ENCODE measurements around the gene KIRREL3.

KIRREL3 gene

GRCh38 chr11:126658306-126659056 lies 342.1 kb downstream of the KIRREL3 start:
- no peak for DNase-seq

GRCh38 chr11:126655807-126656128 lies 344.8 kb downstream of the KIRREL3 start:
- no peak for DNase-seq

- no peak for DNase-seq
Measured at GRCh38 chr11:126654886-126655806, 345.4 kb downstream of the KIRREL3 start.

- no peak for DNase-seq
Measured at GRCh38 chr11:126653040-126653439, 347.5 kb downstream of the KIRREL3 start.

GRCh38 chr11:126647735-126648134 lies 352.8 kb downstream of the KIRREL3 start:
- no peak for DNase-seq

GRCh38 chr11:126646701-126647557 lies 353.6 kb downstream of the KIRREL3 start:
- DNase-seq: no peak

- DNase-seq: no peak
Measured at GRCh38 chr11:126645186-126645585, 355.4 kb downstream of the KIRREL3 start.

- no peak for DNase-seq
Measured at GRCh38 chr11:126640186-126640585, 360.4 kb downstream of the KIRREL3 start.

GRCh38 chr11:126639692-126640091 lies 360.9 kb downstream of the KIRREL3 start:
- no peak for DNase-seq

GRCh38 chr11:126638648-126639047 lies 361.9 kb downstream of the KIRREL3 start:
- no peak for DNase-seq

- no peak for DNase-seq
Measured at GRCh38 chr11:126637795-126638175, 362.8 kb downstream of the KIRREL3 start.

GRCh38 chr11:126636911-126637794 lies 363.4 kb downstream of the KIRREL3 start:
- DNase-seq: no peak

GRCh38 chr11:126635511-126635910 lies 365.1 kb downstream of the KIRREL3 start:
- no peak for DNase-seq

GRCh38 chr11:126634963-126635362 lies 365.6 kb downstream of the KIRREL3 start:
- no peak for DNase-seq

GRCh38 chr11:126633330-126633729 lies 367.2 kb downstream of the KIRREL3 start:
- no peak for DNase-seq

- no peak for DNase-seq
Measured at GRCh38 chr11:126630893-126631798, 369.4 kb downstream of the KIRREL3 start.

- no peak for DNase-seq
Measured at GRCh38 chr11:126630488-126630887, 370.1 kb downstream of the KIRREL3 start.

- DNase-seq: no peak
Measured at GRCh38 chr11:126628790-126629621, 371.6 kb downstream of the KIRREL3 start.

- no peak for DNase-seq
Measured at GRCh38 chr11:126628450-126628789, 372.1 kb downstream of the KIRREL3 start.

GRCh38 chr11:126627421-126627820 lies 373.1 kb downstream of the KIRREL3 start:
- no peak for DNase-seq
